HG03280 (cell line): Measurements from ENCODE around the gene TM4SF20.
"Not testable (repeated sequence)": the region's sequence is repeated elsewhere in the genome, so short reads cannot be mapped to it uniquely, and the experiment has no call there.

Source experiments
- ATAC-seq: cut with Tn5 transposase; IDR thresholded peaks from one replicate; pipeline ENCODE4 v1.9.1; 2021; ENCODE audit warnings: mild to moderate bottlenecking, moderate library complexity; ENCODE audit not compliant: unreplicated experiment

TM4SF20 gene

GRCh38 chr2:227368574-227368973, 10.5 kb downstream of the TM4SF20 start:
- ATAC-seq, result no peak

- no peak for ATAC-seq
These were observed 11.7 kb downstream of the TM4SF20 start for GRCh38 chr2:227367427-227367795.

GRCh38 chr2:227366769-227367426, 12.2 kb downstream of the TM4SF20 start:
- no peak for ATAC-seq

GRCh38 chr2:227365833-227366232, 13.3 kb downstream of the TM4SF20 start:
- no peak for ATAC-seq

GRCh38 chr2:227364585-227365263, 14.4 kb downstream of the TM4SF20 start:
- not testable (repeated sequence) for ATAC-seq

- no peak for ATAC-seq
These were observed 15.3 kb downstream of the TM4SF20 start for GRCh38 chr2:227363756-227364155.

- no peak for ATAC-seq
These were observed 18.8 kb downstream of the TM4SF20 start for GRCh38 chr2:227360351-227360750.

GRCh38 chr2:227351639-227352038, 27.5 kb downstream of the TM4SF20 start:
- no peak for ATAC-seq

- no peak for ATAC-seq
These were observed 29.0 kb downstream of the TM4SF20 start for GRCh38 chr2:227349989-227350612.

GRCh38 chr2:227348324-227348723, 30.8 kb downstream of the TM4SF20 start:
- ATAC-seq, result no peak

GRCh38 chr2:227347117-227347516, 32.0 kb downstream of the TM4SF20 start:
- no peak for ATAC-seq

GRCh38 chr2:227344231-227344630, 34.9 kb downstream of the TM4SF20 start:
- no peak for ATAC-seq

GRCh38 chr2:227341553-227341952, 37.6 kb downstream of the TM4SF20 start:
- ATAC-seq, result no peak

- ATAC-seq, result no peak
These were observed 39.0 kb downstream of the TM4SF20 start for GRCh38 chr2:227340106-227340505.

- ATAC-seq, result no peak
These were observed 40.0 kb downstream of the TM4SF20 start for GRCh38 chr2:227339098-227339599.

GRCh38 chr2:227337442-227337841, 41.7 kb downstream of the TM4SF20 start:
- no peak for ATAC-seq

- no peak for ATAC-seq
These were observed 43.4 kb downstream of the TM4SF20 start for GRCh38 chr2:227335713-227336112.

GRCh38 chr2:227326783-227327182, 52.3 kb downstream of the TM4SF20 start:
- ATAC-seq, result no peak

- ATAC-seq, result no peak
These were observed 53.3 kb downstream of the TM4SF20 start for GRCh38 chr2:227325839-227326195.

- peak; percentile 96 for ATAC-seq
These were observed 53.9 kb downstream of the TM4SF20 start, which contains the start of gene MFF for GRCh38 chr2:227324995-227325838. Gene MFF (plus strand): TSS chr2:227325251. CDS start chr2:227330666, 5,415 bp downstream.

- ATAC-seq, result no peak
These were observed 54.5 kb downstream of the TM4SF20 start for GRCh38 chr2:227324642-227324994.
